Stimulated activated CD4-positive, alpha-beta T cell treated with anti-CD3 and anti-CD28 coated beads, Interleukin-2, amount 100 ng/mL, for 4 hours (primary cell): ENCODE results near the gene TTC13.

Experiments
- DNase-seq: peaks from one replicate; pipeline ENCODE4 v3.0.0-alpha.2; 2020; ENCODE audit warnings: low read depth

Gene TTC13

DNA sequence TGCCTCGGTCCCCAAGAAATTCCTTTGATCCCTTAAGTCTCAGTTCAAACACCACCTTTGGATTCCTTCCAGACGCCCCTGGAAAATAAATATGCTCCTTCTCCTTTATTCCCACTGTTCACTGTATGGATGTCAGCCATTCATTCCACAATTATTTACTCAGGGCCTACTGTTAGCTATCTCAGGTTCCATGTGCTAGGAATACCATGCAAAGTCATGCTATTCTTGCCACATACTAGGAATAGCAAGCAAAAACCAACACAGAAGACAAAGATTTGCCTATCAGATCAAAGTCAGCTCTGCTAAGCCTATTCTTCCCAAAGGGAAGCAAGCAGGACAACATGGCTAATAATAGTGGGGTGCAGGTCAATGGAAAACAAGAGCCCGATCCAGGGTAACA, 29.8 kb downstream of the TTC13 start:
- no peak for DNase-seq

DNA sequence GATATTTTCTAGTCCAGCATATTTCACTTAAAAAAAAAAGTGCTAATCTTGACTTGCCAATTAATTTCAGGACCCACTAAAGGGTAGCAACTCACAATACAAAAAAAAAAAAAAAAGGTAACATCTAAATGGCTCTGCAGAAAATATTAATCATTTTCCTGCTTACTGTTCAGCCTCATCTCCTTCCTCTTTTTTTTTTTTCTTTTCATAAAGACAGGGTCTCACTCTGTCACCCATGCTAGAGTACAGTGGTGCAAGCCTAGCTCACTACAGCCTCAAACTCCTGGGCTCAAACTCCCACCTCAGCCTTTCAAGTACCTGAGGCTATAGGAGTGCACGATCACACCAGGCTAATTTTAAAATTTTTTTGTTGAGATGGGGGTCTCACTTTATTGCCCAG, 30.4 kb downstream of the TTC13 start:
- DNase-seq: no peak

DNA sequence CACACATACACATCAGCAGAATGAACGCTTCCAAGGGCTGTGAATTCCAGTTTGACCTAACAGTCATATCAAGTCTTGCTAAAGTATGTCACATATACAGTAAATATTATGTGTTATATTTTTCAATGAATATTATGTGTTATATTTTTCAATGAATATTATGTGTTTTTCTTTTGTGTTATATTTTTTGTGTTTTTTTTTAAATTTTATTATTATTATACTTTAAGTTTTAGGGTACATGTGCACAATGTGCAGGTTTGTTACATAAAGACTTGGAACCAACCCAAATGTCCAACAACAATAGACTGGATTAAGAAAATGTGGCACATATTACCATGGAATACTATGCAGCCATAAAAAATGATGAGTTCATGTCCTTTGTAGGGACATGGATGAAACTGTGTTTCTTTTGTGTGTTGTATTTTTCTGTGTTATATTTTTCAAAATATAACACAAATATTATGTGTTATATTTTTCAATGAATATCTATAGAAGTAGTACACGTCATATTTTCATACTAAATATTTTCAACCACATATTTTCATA, 35.5 kb downstream of the TTC13 start:
- DNase-seq: no peak

DNA sequence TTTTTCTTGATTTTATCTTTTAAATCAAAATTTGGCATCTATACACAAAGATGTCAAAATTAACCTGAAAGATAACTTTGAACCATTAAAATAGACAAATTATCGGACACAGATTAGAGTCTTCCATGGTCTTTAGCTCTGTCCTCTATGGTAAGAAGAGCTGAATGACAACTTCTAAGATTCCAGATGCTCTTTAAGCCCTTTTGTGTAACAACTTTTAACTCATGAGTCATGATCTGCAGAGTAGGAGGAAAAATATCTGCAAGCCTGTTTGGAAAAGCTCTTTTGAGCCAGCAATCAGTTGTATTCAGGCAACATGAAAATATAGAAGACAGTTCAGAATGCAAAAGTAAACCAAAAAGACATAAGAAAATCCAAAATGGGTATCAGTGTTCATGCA, 37.8 kb downstream of the TTC13 start:
- DNase-seq: no peak

DNA sequence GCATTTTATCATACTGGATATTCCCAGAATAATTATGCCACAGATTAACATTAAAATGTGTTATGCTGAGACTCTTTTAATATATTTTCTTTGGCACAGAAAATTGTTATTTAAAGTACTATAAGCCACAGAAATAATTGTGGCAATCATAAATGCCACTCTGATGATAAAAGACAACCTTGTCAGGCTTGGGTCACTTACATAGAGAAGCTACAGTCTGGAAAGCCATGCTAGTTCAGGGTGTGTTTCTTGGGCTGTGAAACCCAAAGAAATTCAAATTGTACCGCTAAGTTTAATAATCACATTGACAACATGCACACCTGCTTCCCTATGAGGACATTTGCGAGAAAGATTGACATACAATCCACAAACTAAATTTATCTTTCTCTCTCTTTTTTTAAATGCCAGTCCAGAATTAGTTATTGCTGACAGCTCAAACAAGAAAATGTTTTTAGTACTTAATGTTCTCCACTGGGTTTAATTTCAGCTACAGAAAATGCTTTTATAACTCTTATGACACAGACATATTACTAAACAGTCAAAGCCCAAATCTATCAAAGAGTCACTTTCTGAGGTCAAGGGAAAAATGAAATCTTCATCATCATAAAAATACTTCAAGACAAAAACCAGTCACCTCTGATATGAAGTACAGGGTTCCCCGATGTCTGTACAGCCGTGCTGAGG, 38.7 kb downstream of the TTC13 start:
- DNase-seq: no peak

DNA sequence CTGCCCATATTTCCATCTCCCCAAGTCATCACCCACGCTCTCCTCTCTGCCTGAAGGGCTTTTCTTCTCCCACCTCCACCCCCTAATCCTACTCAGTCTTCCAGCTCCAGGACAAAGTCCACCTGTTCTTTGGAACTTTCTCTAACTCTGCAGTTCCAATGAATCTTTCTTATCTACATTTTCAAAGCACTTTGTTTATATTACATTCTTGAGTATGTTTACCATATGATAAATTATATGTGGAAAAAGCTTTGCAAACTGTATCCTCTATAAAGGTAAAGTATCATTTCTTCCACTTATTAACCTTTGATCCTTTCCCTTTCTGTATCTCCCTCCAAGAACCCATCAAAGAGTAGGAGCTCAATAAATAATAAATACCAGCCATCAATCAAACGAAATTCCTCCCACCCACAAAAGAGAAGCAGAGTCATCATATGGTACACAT, 39.7 kb downstream of the TTC13 start:
- no peak for DNase-seq

DNA sequence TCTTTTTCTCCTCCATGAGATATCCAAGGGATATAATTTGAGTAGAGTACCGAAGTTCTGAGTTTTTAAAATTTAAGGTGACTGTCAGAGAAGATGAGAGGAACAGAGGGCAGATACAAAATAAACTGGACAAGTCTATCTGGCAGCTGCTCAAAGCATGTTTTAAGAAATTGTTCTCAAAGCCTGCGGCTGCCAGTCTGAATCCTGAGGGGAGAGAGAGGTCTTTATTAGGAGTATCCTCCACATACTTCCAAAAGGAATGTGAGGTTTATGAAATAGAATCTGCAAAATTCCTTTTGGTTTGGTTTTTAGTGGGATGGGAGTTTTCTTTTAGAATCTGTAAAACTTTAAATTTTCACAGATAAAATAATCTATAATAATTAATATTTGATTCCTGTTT, 41.3 kb downstream of the TTC13 start:
- no peak for DNase-seq

DNA sequence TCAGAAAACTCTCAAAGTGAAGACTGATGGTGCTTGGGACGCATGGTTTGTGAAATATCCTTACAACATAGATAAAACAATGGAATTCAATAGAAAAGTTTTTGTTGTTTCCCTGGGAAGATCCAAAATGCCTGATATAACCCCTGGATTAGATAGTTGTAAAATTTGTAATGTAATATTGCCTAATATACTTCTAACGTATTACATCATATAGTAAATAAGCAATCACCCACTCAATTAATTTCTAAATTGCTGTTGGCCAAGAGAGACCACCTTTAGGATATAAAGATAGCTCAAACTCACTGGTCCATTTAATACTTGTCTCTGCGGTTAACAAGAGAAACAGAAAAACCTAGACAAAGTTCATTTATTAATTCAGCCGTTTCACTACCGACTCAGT, 42.2 kb downstream of the TTC13 start:
- DNase-seq: no peak

DNA sequence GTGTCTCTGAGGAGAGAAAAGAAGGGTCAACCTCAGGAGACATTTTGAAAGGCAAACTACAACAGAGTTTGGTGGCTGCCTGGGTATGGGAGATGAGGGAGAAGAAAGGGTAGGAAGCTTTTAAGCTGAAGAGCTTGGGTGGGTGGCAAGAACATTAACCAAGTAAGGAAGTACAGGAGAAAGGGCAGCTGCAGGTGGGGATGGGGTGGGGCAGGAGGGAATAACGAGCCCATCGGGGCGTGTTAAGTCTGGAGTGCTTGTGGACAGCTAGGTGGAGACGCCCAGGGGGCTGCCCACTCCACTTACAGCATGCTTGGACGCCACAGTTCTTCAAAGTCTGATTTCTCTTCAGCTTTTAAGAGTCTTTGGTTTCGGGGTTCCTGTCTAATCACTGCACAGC, 42.8 kb downstream of the TTC13 start:
- DNase-seq: no peak

DNA sequence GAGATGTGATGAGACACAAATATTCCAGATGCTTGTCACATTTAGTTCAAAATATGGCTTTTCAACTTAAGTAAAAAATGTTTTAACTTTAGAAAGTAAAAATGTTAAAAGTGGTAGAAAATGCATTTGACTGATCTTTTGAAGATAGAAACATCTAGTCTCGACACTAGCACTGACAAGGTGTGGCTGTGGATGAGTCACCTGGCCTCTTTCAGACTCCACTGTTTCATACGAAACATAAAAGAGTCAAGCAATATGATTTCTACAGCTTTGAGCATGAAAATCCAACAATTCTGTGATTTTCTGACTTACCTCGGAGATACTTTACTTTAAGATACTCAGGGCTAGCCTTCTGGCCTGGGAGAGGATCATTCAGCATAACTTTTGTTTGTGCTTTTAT, 47.7 kb downstream of the TTC13 start:
- no peak for DNase-seq

DNA sequence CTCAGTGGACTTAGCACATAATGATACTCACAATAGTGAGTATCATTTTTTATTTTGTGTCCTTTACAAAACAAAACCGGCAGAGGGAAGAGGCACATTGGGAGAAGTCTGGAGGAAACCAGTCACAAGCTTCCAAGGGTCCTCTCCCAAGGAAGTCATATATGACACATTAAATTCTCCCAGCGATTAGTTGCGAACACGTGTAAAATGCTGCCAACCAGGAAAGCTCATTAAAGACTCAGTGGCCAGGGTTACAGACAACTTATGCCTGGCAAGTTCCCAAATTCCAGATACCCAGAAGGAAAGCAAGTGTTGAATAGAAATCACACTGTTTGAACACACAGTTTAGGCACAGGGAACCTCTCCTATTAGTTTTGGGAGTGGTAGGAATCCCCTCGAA, 52.5 kb downstream of the TTC13 start:
- DNase-seq: no peak

DNA sequence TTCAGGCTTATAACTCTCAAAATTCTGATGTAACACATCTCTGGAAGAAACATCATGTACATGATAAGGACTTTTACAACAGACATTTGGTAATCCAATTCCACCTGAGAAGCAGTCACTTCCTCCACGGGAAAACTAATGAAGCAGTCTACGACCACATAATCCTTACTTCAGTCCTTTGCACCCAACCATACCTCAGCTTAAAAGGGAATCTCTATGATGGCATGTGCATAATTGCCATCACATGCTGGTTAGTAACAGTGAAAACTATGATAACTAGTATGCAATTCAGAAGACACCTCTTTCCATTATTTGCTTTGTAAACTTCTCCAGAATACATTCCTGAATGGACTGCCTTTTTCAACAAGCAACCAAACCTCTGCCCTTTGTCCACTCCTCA, 53.1 kb downstream of the TTC13 start:
- no peak for DNase-seq

DNA sequence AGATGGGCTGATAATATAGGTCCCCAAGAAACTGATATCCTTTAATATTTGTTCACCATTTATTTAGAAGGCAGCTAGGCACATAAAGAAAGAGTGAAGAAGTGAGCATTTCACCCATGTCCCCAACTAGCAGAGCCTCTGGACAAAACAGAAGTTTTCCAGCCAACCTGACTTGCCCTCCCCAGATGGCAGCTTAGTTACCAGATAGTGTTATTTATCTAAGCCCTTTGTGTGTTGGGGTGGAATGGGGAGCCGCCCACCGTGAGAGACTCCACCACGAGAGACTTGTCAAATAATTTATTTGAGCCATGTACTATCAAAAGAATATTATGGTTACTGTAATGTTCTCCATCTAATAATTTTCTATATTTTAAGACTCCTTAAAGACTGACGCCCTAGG, 55.5 kb downstream of the TTC13 start:
- no peak for DNase-seq

DNA sequence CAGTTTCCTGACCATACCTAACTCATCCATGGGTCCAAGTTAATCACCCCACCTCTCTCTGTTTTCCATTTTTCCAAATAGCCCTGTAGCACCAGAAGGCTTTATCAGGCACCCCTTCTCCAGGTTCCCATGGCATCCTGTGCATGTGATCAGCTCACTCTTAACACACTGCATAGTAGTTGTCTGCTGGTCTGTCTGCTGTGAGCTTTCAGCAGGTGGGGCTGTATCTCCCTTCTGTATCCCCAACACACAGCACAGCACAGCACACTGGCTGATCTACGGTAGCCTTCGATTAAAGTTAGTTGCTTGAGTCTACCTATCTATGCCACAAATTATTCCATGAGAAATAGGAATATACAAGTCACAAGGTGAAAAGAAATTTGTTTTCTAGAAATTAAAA, 56.0 kb downstream of the TTC13 start:
- no peak for DNase-seq

DNA sequence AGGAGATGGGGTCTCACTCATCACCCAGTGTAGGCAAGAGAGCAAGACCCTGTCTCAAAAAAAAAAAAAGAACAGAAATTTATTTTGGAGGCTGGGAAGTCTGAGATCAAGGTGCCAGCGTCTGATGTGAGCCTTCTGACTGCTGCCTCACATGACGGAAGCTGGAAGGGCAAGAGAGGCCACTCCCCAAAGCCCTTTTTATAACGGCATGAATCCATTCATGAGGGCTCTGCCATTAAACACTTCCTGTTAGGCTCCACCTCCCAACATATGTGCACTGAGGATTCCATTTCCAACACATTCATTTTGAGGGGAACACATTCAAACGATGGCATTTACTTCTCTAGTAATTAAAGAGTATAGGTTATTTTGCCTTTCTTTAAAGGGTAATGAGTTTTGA, 59.5 kb downstream of the TTC13 start:
- no peak for DNase-seq

DNA sequence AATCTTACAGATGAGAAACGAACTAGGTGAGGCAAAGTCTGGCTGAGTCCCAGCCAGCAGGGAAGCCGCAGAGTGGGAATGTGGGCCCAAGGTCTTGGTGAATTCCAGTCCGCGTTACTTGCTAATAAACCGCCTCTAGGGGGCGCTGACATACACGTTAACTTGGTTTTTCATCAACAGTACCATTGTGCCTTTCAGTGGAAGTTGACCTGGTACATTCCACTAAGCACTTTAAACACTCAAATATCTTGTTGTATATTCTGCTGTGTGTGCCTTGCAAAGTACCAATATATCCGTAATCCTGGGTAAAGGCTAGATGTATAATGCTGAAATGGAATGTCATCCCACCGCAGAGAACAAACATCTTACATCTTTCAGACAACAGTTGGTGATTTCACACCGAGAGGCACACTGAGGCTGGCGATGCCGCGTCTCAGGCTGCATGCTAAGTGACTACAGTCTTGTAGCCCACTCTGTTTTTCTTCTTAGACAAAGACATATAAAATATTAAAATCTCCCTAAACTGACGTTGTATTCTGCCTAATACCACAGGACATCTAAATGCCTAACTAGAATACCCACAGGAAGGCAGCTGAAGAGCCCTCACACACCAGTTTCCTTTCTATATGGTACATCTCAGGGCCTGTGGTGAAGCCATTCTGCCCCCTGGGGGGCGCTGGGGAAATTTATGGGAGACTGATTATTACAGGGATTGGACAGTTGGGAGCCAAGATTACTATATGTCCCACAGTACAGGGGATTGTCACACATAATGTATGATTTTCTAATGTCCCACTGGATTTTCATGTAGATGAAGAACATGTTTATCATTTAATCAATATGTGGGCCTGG, 61.2 kb downstream of the TTC13 start:
- DNase-seq: peak; percentile 62

DNA sequence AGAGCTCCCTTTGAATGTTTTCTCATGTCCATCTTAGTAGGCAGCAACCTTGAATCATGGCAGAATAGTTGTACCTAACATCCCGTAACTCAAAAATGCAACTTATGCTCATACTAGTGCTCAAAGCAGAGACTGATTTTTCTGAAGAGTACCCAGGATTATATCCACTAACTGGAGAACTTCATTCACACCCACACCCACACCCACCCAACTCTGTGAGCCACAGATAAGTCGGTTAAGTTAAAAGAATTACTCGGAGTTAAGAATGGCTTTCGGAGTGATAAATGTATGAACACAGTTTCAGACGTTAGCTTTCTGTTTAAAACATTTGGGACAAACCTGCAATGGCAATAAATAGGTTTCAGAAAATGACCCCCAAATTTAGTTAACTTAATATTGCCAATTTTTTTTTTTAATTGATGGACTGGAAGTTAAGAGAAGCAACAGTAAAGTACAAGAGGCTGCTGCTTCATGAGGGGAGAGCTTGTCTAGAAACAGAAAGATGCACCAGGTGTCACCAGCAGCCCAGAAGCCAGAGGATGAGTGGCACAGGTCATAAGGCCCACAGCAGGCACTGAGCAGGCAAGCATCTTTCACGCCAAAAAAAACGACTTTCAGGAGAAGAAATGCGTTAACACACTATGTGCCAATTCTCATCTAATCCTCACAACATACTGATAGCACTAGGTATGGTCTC, 61.9 kb downstream of the TTC13 start:
- no peak for DNase-seq

DNA sequence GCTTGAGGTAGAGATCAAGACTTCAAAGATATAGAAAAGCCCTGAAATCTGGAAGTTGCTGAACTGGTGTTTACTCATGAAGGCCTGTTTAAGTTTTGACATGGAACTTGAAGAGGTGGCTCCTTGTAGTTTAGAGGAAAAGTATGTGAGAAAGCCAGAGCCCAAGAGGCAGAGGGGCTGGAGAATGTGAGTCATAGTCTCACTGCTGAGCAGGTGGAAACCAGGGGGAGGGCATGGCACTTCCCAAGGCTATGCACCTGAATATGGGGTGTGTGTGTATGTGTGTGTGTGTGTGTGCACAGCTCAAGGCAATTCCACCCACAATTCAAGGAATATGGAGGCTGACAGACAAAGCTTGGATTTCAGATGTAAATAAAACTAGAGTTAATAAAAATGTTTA, 63.6 kb downstream of the TTC13 start:
- no peak for DNase-seq

DNA sequence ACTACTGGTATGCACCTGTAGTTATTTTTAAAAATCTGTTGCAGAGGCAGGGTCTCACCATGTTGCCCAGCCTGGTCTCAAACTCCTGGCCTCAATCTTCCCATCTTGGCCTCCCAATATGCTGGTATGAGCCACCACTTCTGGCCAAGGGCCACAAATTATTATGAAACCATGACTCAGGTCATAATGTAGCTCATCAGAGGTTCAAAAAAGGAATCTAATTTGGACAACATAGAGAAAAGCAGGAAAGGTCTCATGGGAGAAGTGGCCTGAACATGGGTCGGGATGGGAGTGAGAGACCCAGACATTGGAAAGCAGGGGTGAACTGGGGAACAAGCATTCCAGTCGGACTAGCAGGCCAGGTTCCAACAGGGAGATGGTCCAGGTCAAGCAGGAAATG, 65.2 kb downstream of the TTC13 start:
- no peak for DNase-seq

DNA sequence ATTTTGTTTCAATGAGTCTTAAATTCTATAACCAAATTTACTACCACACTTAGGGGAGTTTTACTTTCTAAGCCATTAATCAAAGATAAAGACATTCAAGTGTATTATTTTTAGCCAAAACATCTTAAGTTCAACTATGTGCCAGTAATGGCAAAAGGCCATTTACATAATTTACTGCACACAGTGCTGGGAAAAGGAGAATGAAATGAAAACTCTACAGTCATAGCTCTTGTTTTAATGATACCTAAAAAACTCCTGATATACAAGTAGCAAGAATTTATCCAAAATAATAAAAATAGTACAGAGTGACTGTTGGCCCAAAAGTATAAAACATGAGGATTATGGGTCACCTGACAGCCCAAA, 67.9 kb downstream of the TTC13 start:
- no peak for DNase-seq

DNA sequence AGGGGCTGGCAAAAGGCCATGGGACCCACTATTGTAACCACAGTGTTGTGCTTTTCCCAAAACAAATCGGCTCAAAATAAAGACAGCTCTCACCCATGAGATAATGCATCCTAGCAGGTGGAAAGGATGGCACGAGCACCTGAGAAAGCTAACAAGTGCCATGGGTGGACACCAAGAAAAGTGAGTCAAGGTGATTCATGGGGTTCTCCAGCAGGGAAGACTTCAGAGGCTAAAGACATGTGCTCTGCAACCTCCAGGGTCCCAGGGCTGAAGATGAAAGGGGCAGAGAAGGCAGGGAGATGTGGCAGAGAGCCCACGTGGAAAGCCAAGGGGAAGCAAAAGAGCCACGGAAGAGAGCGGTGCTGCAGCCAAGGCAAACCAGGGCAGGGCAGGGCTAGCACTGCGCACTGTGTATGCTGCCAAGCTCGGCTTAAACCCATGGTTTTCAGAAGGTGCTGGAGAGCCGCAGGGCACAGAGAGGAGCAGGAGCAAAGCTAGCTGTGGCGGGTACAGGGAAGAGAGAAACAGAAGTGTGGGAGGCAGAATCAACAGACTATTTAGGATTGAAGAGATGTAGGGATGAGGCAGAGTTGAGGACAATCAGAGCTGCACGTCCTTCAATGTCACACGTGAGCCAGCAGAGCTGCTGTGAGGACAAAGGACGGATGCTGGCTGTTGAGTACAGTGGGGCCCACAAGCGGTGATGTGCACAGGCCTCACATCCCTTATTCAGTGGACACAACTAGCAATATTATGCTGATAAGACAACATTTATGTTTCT, 68.5 kb downstream of the TTC13 start:
- no peak for DNase-seq
